ENCODE measurements around the gene AMIGO2. TPM values are rescaled to one million over a fixed set of nuclear protein-coding genes. Genes with fewer than 3 reads are reported as not detected.

AMIGO2 gene
- total RNA-seq, 1 donor from 2014 or later = 25.2 TPM

DNA sequence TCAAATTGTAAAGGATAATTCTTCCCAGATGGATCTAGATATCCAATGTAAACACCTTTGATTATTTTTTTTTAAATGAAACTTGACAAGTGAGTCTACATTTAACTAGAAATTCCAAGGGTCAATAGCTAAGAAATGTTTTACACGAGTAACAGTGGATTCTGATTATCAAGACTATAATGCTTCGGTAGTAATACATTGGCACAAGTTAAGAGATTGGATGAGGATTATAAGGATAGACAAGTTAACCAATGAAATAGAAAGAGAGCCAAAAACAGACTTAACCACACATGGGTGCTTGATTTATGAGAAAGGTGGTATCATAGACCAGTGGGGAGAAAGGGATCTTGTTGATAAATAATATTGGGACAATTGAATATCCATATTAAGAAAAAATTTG is 40.7 kb downstream of the AMIGO2 start:
- Histone ChIP-seq H4K20me1 (ENCODE audit: insufficient read depth, low read length) (no peaks in the 10 kb centered on the region), H3K4me1 (ENCODE audit: insufficient read depth, low read length) (peaks cover 9% of the 10 kb centered on the region), H3K27ac (ENCODE audit: low read depth, low read length) (no peak overlapping the region), H3K9ac (ENCODE audit: low read length) (no peak overlapping the region), H3K79me2 (ENCODE audit: insufficient read depth, low read length) (no peaks in the 10 kb centered on the region), H2AFZ (ENCODE audit: low read depth, low read length) (no peak overlapping the region), H3K4me3 (ENCODE audit: insufficient read depth, low read depth, low read length) (no peak overlapping the region), H3K9me3 (ENCODE audit: insufficient read depth, low read depth, low read length) (no peaks in the 10 kb centered on the region), H3K36me3 (ENCODE audit: insufficient read depth, low read length) (no peaks in the 10 kb centered on the region), H3K27me3 (ENCODE audit: insufficient read depth, low read length) (no peaks in the 10 kb centered on the region), H3K4me2 (ENCODE audit: low read length) (no peak overlapping the region)
- H3K27me3 Mint-ChIP-seq (ENCODE audit: low read depth, unreplicated experiment) = no peaks in the 10 kb centered on the region
- H3K4me1 Mint-ChIP-seq (ENCODE audit: low read depth, unreplicated experiment) = peaks cover 19% of the 10 kb centered on the region
- peak overlapping the region; percentile 38 for H3K27ac Mint-ChIP-seq (ENCODE audit: unreplicated experiment)
- no peak overlapping the region for H3K4me3 Mint-ChIP-seq (ENCODE audit: unreplicated experiment)
- no peak for FAIRE-seq
- H3K36me3 Mint-ChIP-seq (ENCODE audit: low read depth, unreplicated experiment) = no peaks in the 10 kb centered on the region
- TF ChIP-seq EZH2 (IDR thresholded peaks at IDR 0.05; ENCODE audit: insufficient read depth, low read length) = no peak
- TF ChIP-seq, protein P1, sequence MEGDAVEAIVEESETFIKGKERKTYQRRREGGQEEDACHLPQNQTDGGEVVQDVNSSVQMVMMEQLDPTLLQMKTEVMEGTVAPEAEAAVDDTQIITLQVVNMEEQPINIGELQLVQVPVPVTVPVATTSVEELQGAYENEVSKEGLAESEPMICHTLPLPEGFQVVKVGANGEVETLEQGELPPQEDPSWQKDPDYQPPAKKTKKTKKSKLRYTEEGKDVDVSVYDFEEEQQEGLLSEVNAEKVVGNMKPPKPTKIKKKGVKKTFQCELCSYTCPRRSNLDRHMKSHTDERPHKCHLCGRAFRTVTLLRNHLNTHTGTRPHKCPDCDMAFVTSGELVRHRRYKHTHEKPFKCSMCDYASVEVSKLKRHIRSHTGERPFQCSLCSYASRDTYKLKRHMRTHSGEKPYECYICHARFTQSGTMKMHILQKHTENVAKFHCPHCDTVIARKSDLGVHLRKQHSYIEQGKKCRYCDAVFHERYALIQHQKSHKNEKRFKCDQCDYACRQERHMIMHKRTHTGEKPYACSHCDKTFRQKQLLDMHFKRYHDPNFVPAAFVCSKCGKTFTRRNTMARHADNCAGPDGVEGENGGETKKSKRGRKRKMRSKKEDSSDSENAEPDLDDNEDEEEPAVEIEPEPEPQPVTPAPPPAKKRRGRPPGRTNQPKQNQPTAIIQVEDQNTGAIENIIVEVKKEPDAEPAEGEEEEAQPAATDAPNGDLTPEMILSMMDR (IDR thresholded peaks at IDR 0.05; ENCODE audit: insufficient read depth, low read depth, low read length) = no peak
- no peaks in the 10 kb centered on the region for H3K9me3 Mint-ChIP-seq (ENCODE audit: unreplicated experiment)
- no peak for DNase-seq (ENCODE audit: low read depth)

DNA sequence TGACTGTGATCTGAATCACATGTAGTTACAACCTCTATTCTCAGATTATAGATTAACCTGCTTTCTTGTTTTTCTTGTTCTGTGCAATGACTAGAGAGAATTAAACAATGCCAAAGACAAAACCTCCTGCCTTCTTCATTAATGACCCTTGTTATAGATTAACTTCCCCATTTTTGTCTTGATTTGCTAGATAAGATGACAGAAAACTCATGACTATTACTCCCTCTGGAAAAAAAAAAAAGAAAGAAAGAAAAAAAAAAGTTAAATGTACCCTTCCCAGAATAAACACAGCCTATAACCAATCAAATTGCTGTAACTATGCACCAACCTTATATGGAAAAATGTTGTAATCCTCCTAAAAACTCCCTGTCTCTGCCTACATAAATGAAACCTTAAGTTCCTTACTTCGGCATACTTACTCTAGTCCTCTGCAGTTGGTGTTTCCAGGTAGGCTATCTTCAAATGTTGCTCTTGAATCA is 41.5 kb downstream of the AMIGO2 start:
- H3K27ac ChIP-seq (ENCODE audit: low read depth, low read length) = no peak overlapping the region

DNA sequence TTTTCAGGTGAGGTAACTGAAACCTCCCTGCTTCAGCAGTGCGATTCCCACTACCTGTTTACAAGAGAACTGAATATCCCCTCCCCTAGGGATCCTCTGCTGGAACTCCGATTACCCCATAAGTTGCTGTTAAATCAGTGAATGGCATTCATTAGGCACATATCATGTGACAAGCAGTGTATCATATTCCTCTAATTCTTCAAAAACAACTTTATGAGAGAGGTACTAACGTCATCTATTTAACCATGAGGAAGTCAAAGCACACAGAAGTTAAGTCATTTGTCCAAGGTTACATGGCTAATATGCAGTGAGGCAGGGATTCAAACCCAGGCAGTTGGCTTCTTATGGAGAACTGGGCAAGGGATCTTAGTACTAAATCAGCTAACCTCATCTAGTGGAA is 44.3 kb downstream of the AMIGO2 start:
- TF ChIP-seq, protein P1 (IDR thresholded peaks at IDR 0.05; ENCODE audit: insufficient read depth, low read depth, low read length) = no peak
- no peak for TF ChIP-seq EZH2 (IDR thresholded peaks at IDR 0.05; ENCODE audit: insufficient read depth, low read length)
- H3K27me3 ChIP-seq (ENCODE audit: insufficient read depth, low read length) = no peaks in the 10 kb centered on the region
- H3K36me3 Mint-ChIP-seq (ENCODE audit: low read depth, unreplicated experiment) = no peaks in the 10 kb centered on the region
- no peaks in the 10 kb centered on the region for H3K9me3 Mint-ChIP-seq (ENCODE audit: unreplicated experiment)
- H3K4me3 Mint-ChIP-seq (ENCODE audit: unreplicated experiment) = no peak overlapping the region
- DNase-seq (ENCODE audit: low read depth) (no peak), FAIRE-seq (no peak)
- no peak overlapping the region for H3K27ac ChIP-seq (ENCODE audit: low read depth, low read length)
- H3K27ac Mint-ChIP-seq (ENCODE audit: unreplicated experiment) = no peak overlapping the region
- peaks cover 15% of the 10 kb centered on the region for H3K4me1 ChIP-seq (ENCODE audit: insufficient read depth, low read length)
- H4K20me1 ChIP-seq (ENCODE audit: insufficient read depth, low read length) = no peaks in the 10 kb centered on the region
- H3K4me3 ChIP-seq (ENCODE audit: insufficient read depth, low read depth, low read length) = no peak overlapping the region
- H3K4me1 Mint-ChIP-seq (ENCODE audit: low read depth, unreplicated experiment) = peaks cover 29% of the 10 kb centered on the region
- H3K27me3 Mint-ChIP-seq (ENCODE audit: low read depth, unreplicated experiment) = peaks cover 2% of the 10 kb centered on the region
- no peak overlapping the region for H3K9ac ChIP-seq (ENCODE audit: low read length)
- no peaks in the 10 kb centered on the region for H3K9me3 ChIP-seq (ENCODE audit: insufficient read depth, low read depth, low read length)
- H3K79me2 ChIP-seq (ENCODE audit: insufficient read depth, low read length) = no peaks in the 10 kb centered on the region
- no peak overlapping the region for H2AFZ ChIP-seq (ENCODE audit: low read depth, low read length)
- H3K4me2 ChIP-seq (ENCODE audit: low read length) = no peak overlapping the region
- H3K36me3 ChIP-seq (ENCODE audit: insufficient read depth, low read length) = no peaks in the 10 kb centered on the region

More for the DNA sequence above, 41.5 kb downstream of the AMIGO2 start:
- Histone ChIP-seq H3K79me2 (ENCODE audit: insufficient read depth, low read length) (no peaks in the 10 kb centered on the region), H3K4me3 (ENCODE audit: insufficient read depth, low read depth, low read length) (no peak overlapping the region), H4K20me1 (ENCODE audit: insufficient read depth, low read length) (no peaks in the 10 kb centered on the region), H3K4me1 (ENCODE audit: insufficient read depth, low read length) (peaks cover 15% of the 10 kb centered on the region), H3K9me3 (ENCODE audit: insufficient read depth, low read depth, low read length) (no peaks in the 10 kb centered on the region), H2AFZ (ENCODE audit: low read depth, low read length) (no peak overlapping the region), H3K4me2 (ENCODE audit: low read length) (no peak overlapping the region), H3K9ac (ENCODE audit: low read length) (no peak overlapping the region), H3K27me3 (ENCODE audit: insufficient read depth, low read length) (no peaks in the 10 kb centered on the region), H3K36me3 (ENCODE audit: insufficient read depth, low read length) (no peaks in the 10 kb centered on the region)
- H3K36me3 Mint-ChIP-seq (ENCODE audit: low read depth, unreplicated experiment) = no peaks in the 10 kb centered on the region
- FAIRE-seq (no peak), DNase-seq (ENCODE audit: low read depth) (peak; percentile 59)
- peaks cover 23% of the 10 kb centered on the region for H3K4me1 Mint-ChIP-seq (ENCODE audit: low read depth, unreplicated experiment)
- TF ChIP-seq EZH2 (IDR thresholded peaks at IDR 0.05; ENCODE audit: insufficient read depth, low read length) = no peak
- TF ChIP-seq, protein P1 (IDR thresholded peaks at IDR 0.05; ENCODE audit: insufficient read depth, low read depth, low read length) = no peak
- H3K27me3 Mint-ChIP-seq (ENCODE audit: low read depth, unreplicated experiment) = no peaks in the 10 kb centered on the region
- H3K4me3 Mint-ChIP-seq (ENCODE audit: unreplicated experiment) = no peak overlapping the region
- peak overlapping the region; percentile 48 for H3K27ac Mint-ChIP-seq (ENCODE audit: unreplicated experiment)
- no peaks in the 10 kb centered on the region for H3K9me3 Mint-ChIP-seq (ENCODE audit: unreplicated experiment)
